ENCODE results near the gene YPEL1. TPM values are rescaled to one million over a fixed set of nuclear protein-coding genes. Genes with fewer than 3 reads are reported as not detected.
"Not testable (repeated sequence)": the region's sequence is repeated elsewhere in the genome, so short reads cannot be mapped to it uniquely, and the experiment has no call there.

Gene YPEL1
- total RNA-seq, 1 donor from 2014 or later: 19.5 TPM

DNA sequence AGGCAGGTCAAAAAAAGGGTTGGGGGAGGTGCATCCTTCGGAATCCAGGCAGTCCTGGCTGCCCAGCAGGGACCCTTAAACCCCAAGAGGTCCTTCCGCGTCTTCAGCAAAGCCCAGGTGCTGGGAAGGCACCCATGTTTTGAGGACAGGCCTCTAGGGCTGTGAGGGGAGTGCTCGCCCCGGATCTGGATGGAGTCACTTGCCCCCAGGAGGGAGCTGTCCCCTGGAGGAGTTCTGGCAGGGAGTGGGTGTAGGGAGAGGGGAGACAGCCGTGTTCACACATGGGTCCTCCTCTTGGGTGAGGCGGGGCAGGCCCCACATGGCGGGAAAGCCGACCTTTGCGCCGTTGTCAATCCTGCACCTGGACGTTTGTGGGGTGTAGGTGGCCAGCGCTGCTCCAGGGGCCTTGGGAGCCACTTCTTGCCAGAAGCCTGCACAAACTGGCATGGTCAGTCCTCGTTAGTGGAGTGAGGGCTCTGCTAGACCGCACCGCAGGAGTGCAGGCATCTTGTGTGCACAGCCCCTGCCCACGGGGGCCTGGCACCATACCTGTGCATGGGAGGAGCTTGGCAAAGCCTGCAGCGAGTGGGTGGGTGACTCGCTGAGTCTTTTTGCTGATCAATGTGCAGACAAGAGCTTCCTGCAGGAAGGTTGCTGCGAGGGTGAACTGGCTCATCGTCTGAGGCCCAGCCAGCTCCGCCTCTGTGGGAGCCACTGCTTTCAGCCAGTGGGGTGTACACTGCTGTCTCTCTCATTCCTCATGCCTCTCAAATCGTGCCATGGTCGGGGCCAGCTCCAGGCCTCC, 53.8 kb downstream of the YPEL1 start:
- peaks cover 6% of the 10 kb centered on the region for H3K36me3 Mint-ChIP-seq (ENCODE audit: low read depth)
- H3K4me3 Mint-ChIP-seq: no peak overlapping the region
- no peak for DNase-seq (ENCODE audit: low read depth, low spot score)
- H3K9me3 Mint-ChIP-seq: no peaks in the 10 kb centered on the region
- no peak overlapping the region for H3K27ac Mint-ChIP-seq (ENCODE audit: unreplicated experiment)
- H3K4me1 Mint-ChIP-seq: no peaks in the 10 kb centered on the region
- TF ChIP-seq, protein P1, sequence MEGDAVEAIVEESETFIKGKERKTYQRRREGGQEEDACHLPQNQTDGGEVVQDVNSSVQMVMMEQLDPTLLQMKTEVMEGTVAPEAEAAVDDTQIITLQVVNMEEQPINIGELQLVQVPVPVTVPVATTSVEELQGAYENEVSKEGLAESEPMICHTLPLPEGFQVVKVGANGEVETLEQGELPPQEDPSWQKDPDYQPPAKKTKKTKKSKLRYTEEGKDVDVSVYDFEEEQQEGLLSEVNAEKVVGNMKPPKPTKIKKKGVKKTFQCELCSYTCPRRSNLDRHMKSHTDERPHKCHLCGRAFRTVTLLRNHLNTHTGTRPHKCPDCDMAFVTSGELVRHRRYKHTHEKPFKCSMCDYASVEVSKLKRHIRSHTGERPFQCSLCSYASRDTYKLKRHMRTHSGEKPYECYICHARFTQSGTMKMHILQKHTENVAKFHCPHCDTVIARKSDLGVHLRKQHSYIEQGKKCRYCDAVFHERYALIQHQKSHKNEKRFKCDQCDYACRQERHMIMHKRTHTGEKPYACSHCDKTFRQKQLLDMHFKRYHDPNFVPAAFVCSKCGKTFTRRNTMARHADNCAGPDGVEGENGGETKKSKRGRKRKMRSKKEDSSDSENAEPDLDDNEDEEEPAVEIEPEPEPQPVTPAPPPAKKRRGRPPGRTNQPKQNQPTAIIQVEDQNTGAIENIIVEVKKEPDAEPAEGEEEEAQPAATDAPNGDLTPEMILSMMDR (conservative IDR thresholded peaks at IDR 0.05): no peak
- no peaks in the 10 kb centered on the region for H3K27me3 Mint-ChIP-seq (ENCODE audit: low read depth)

DNA sequence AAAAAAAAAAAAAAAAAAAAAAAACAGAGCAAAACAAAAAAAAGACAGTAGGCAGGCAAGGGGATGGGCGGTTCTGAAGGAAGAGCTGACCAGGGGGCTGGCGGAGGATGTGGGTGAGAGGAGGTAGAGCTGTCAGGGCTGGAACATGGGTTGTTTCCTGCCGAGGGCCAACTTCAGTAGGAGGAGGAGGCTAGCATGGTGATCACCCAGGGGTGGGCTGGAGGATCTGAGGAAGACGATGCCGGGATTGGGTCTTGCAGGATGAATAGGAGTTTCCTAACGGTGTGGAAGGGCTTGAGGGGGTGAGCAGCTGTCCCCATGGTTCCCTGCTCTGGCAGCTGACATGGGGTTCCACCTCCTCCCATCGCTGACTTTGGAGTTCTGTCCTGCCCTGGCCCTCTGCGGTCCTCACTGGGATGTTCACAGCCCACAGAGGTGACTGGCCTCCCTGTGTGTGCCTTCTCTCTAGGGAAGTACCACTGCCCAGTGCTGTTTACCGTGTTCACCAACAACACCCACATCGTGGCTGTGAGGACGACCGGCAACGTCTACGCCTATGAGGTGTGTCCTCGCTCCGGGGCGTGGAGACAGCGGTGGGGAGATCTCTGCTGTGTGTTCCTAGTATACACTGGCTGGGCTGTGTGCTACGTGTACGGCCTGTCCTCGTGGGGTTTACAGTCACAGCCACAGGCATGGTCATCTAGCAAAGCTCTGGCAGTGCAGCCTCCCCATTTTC, 54.6 kb downstream of the YPEL1 start:
- no peaks in the 10 kb centered on the region for H3K4me1 Mint-ChIP-seq
- no peak overlapping the region for H3K27ac Mint-ChIP-seq (ENCODE audit: unreplicated experiment)
- TF ChIP-seq, protein P1 (conservative IDR thresholded peaks at IDR 0.05): no peak
- no peaks in the 10 kb centered on the region for H3K27me3 Mint-ChIP-seq (ENCODE audit: low read depth)
- H3K36me3 Mint-ChIP-seq (ENCODE audit: low read depth): peaks cover 13% of the 10 kb centered on the region
- H3K4me3 Mint-ChIP-seq: no peak overlapping the region
- H3K9me3 Mint-ChIP-seq: no peaks in the 10 kb centered on the region
- DNase-seq (ENCODE audit: low read depth, low spot score): no peak

DNA sequence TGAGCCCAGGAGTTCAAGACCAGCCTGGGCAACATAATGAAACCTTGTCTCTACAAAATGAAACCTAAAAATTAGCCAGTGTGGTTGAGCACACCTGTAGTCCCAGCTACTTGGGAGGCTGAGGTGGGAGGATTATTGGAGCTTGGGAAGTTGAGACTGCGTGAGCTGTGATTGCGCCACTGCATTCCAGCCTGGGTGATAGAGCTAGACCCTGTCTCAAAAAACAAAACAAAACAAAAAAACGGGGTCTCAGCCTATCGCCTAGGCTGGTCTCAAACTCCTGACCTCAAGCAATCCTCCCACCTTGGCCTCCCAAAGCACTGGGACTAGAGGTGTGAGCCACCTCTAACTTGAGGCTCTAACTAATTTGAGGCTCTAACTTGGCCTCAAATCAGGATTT, 56.2 kb downstream of the YPEL1 start:
- no peaks in the 10 kb centered on the region for H3K27me3 Mint-ChIP-seq (ENCODE audit: low read depth)
- no peaks in the 10 kb centered on the region for H3K4me1 Mint-ChIP-seq
- H3K36me3 Mint-ChIP-seq (ENCODE audit: low read depth): peaks cover 18% of the 10 kb centered on the region
- H3K27ac Mint-ChIP-seq (ENCODE audit: unreplicated experiment): no peak overlapping the region
- DNase-seq (ENCODE audit: low read depth, low spot score): no peak
- H3K9me3 Mint-ChIP-seq: no peaks in the 10 kb centered on the region
- no peak overlapping the region for H3K4me3 Mint-ChIP-seq
- TF ChIP-seq, protein P1 (conservative IDR thresholded peaks at IDR 0.05): no peak

DNA sequence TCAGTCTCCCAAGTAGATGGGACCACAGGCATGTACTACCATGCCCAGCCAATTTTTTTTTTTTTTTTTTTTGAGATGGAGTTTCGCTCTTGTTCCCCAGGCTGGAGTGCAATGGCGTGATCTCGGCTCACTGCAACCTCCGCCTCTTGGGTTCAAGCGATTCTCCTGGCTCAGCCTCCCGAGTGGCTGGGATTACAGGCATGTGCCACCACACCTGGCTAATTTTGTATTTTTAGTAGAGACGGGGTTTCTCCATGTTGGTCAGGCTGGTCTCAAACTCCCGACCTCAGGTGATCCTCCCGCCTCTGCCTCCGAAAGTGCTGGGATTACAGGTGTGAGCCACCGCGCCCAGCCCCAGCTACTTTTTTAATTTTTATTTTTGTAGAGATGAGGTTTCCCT, 56.8 kb downstream of the YPEL1 start:
- H3K27ac Mint-ChIP-seq (ENCODE audit: unreplicated experiment); H3K4me1 Mint-ChIP-seq; H3K4me3 Mint-ChIP-seq; H3K27me3 Mint-ChIP-seq (ENCODE audit: low read depth); H3K9me3 Mint-ChIP-seq; DNase-seq (ENCODE audit: low read depth, low spot score): not testable (repeated sequence)
- H3K36me3 Mint-ChIP-seq (ENCODE audit: low read depth): peaks cover 18% of the 10 kb centered on the region

DNA sequence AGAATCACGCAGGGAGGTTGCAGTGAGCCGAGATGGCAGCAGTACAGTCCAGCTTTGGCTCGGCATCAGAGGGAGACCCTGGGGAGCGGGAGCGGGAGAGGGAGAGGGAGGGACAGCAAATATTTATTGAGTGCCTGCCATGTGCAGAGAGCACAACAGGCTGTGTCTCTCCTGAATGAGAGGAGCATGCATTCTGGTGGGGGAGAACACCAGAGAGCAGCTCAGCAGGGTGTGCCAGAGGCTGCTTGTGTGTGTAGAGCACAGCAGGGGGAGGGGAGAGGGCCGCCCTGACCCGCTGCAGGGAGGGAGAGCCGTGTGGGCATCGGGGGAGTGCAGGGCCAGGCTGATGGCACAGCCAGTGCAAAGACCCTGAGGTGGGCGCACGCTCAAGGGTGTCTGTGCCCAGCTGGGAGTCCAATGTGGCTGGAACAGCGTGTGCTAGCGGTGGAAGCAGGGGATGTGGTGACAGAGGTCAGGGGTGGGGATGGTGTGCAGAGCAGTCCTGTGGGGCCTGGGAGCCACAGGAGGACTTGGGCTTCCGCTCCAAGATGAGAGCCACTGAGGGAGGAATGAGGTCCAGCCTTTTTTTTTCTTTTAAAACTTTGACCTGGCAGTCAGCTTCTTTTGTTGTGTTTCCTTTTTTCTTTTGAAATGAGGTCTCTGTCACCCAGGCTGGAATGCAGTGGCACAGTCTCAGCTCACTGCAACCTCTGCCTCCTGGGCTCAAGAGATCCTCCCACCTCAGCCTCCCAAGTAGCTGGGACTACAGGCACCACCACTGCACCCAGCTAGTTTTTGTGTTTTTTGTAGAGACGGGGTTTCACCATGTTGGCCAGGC, 57.8 kb downstream of the YPEL1 start:
- peak overlapping the region; percentile 12 for H3K27ac Mint-ChIP-seq (ENCODE audit: unreplicated experiment)
- peaks cover 18% of the 10 kb centered on the region for H3K36me3 Mint-ChIP-seq (ENCODE audit: low read depth)
- no peaks in the 10 kb centered on the region for H3K27me3 Mint-ChIP-seq (ENCODE audit: low read depth)

More for the DNA sequence above, 57.8 kb downstream of the YPEL1 start:
- no peak overlapping the region for H3K4me3 Mint-ChIP-seq
- no peak for DNase-seq (ENCODE audit: low read depth, low spot score)
- no peaks in the 10 kb centered on the region for H3K4me1 Mint-ChIP-seq
- no peaks in the 10 kb centered on the region for H3K9me3 Mint-ChIP-seq
- TF ChIP-seq, protein P1 (conservative IDR thresholded peaks at IDR 0.05): no peak

Measured in neural crest cell (in vitro differentiated cells).